Osteoblast (primary cell): ENCODE results near the gene TTC21B. TPM values are rescaled to one million over a fixed set of nuclear protein-coding genes. Genes with fewer than 3 reads are reported as not detected.

Experiments used
- DNase-seq: peaks from one replicate; pipeline ENCODE4 v3.0.0; 2011; ENCODE audit warnings: low spot score, mixed read lengths; ENCODE audit not compliant: insufficient read length; ENCODE audit errors: missing footprints
- H2AFZ ChIP-seq: 2 replicates; pipeline ENCODE4 v1.6.0; 2011; ENCODE audit warnings: mild to moderate bottlenecking, low read length
- H3K27ac ChIP-seq: 2 replicates; pipeline ENCODE4 v1.5.1; 2011; ENCODE audit warnings: mild to moderate bottlenecking, low read depth, low read length, moderate library complexity
- H3K27me3 ChIP-seq: 2 replicates; pipeline ENCODE4 v1.6.0; 2012; ENCODE audit warnings: mild to moderate bottlenecking, control low read depth, inconsistent platforms, low read length, moderate library complexity; ENCODE audit not compliant: insufficient read depth
- H3K36me3 ChIP-seq: 2 replicates; pipeline ENCODE4 v1.5.1; 2011; ENCODE audit warnings: mild to moderate bottlenecking, low read length, control low read depth, moderate library complexity; ENCODE audit not compliant: insufficient read depth
- H3K4me1 ChIP-seq: 2 replicates; pipeline ENCODE4 v1.5.1; 2011; ENCODE audit warnings: mild to moderate bottlenecking, low read length, control low read depth, moderate library complexity; ENCODE audit not compliant: insufficient read depth
- H3K4me2 ChIP-seq: 2 replicates; pipeline ENCODE4 v1.6.0; 2011; ENCODE audit warnings: mild to moderate bottlenecking, low read length; ENCODE audit not compliant: insufficient read depth
- H3K4me3 ChIP-seq: fragments of 200-600 bp; sonication (generic); 3 replicates; pipeline ENCODE4 v1.5.1; 2012; ENCODE audit warnings: mild to moderate bottlenecking, low read length, inconsistent platforms; ENCODE audit not compliant: insufficient read depth
- H3K79me2 ChIP-seq: 2 replicates; pipeline ENCODE4 v1.6.0; 2012; ENCODE audit warnings: mild to moderate bottlenecking, low read length, control low read depth, inconsistent platforms; ENCODE audit not compliant: insufficient read depth
- H3K9me3 ChIP-seq: 2 replicates; pipeline ENCODE4 v1.5.1; 2011; ENCODE audit warnings: low read depth, low read length, control low read depth
- H4K20me1 ChIP-seq: 2 replicates; pipeline ENCODE4 v1.6.0; 2012; ENCODE audit warnings: mild to moderate bottlenecking, low read length, control low read depth; ENCODE audit not compliant: insufficient read depth
- CTCF ChIP-seq: IDR thresholded peaks from 2 replicates; pipeline ENCODE4 v1.5.1; 2011; ENCODE audit warnings: mild to moderate bottlenecking, low read depth, low read length, moderate library complexity; ENCODE audit errors: extremely low read depth
- total RNA-seq: library from RNA; depleted of rRNA; stranded (reverse); fragments of >200 nt; gene quantifications from 2 replicates; pipeline ENCODE4 v1.2.3, GENCODE V29; 2012

TTC21B gene
- total RNA-seq, 1 donor: 25.7 TPM

- Histone ChIP-seq H2AFZ (no peak overlapping the region), H3K4me2 (no peak overlapping the region), H3K9me3 (no peaks in the 10 kb centered on the region), H3K4me1 (no peaks in the 10 kb centered on the region), H4K20me1 (no peaks in the 10 kb centered on the region), H3K79me2 (no peaks in the 10 kb centered on the region), H3K27me3 (no peaks in the 10 kb centered on the region), H3K36me3 (peaks cover 22% of the 10 kb centered on the region), H3K27ac (no peak overlapping the region), H3K4me3 (no peak overlapping the region)
- no peak for DNase-seq
- no peak for TF ChIP-seq CTCF
Observed at GRCh38 chr2:165892526-165892925, 61.0 kb downstream of the TTC21B start.

GRCh38 chr2:165891943-165892342 lies 61.6 kb downstream of the TTC21B start:
- H3K4me1 ChIP-seq: no peaks in the 10 kb centered on the region
- no peak for TF ChIP-seq CTCF
- H2AFZ ChIP-seq: no peak overlapping the region
- H3K27ac ChIP-seq: no peak overlapping the region
- H3K27me3 ChIP-seq: no peaks in the 10 kb centered on the region
- no peaks in the 10 kb centered on the region for H3K79me2 ChIP-seq
- H4K20me1 ChIP-seq: no peaks in the 10 kb centered on the region
- H3K4me3 ChIP-seq: no peak overlapping the region
- H3K36me3 ChIP-seq: peaks cover 16% of the 10 kb centered on the region
- no peak overlapping the region for H3K4me2 ChIP-seq
- no peaks in the 10 kb centered on the region for H3K9me3 ChIP-seq
- no peak for DNase-seq

GRCh38 chr2:165891345-165891744 lies 62.2 kb downstream of the TTC21B start:
- Histone ChIP-seq H3K36me3 (peaks cover 15% of the 10 kb centered on the region), H3K27me3 (no peaks in the 10 kb centered on the region), H3K4me1 (no peaks in the 10 kb centered on the region), H3K9me3 (no peaks in the 10 kb centered on the region), H3K27ac (no peak overlapping the region), H2AFZ (no peak overlapping the region), H3K4me2 (no peak overlapping the region), H4K20me1 (no peaks in the 10 kb centered on the region), H3K79me2 (no peaks in the 10 kb centered on the region), H3K4me3 (no peak overlapping the region)
- TF ChIP-seq CTCF: no peak
- no peak for DNase-seq

GRCh38 chr2:165889798-165890197 lies 63.8 kb downstream of the TTC21B start:
- TF ChIP-seq CTCF: no peak
- Histone ChIP-seq H3K27me3 (no peaks in the 10 kb centered on the region), H3K4me3 (no peak overlapping the region), H2AFZ (no peak overlapping the region), H3K9me3 (no peaks in the 10 kb centered on the region), H3K4me1 (no peaks in the 10 kb centered on the region), H3K4me2 (no peak overlapping the region), H3K27ac (no peak overlapping the region), H3K79me2 (no peaks in the 10 kb centered on the region), H4K20me1 (no peaks in the 10 kb centered on the region), H3K36me3 (peaks cover 14% of the 10 kb centered on the region)
- DNase-seq: no peak
